Left colon (tissue), 2 donors: Measurements from ENCODE around the gene IL1F10. TPM values are rescaled to one million over a fixed set of nuclear protein-coding genes. Genes with fewer than 3 reads are reported as not detected.
A peak's percentile ranks its signal among the peaks of the same experiment; 100 is the strongest.
"Not testable (repeated sequence)": the region's sequence is repeated elsewhere in the genome, so short reads cannot be mapped to it uniquely, and the experiment has no call there.

ENCODE experiments used
- ATAC-seq: fragments of 200-7000 bp; cut with Tn5 transposase; one replicate; pipeline ENCODE4 v1.9.1; 2020; ENCODE audit warnings: mild to moderate bottlenecking, moderate library complexity
- DNase-seq, 2 donors: peaks; one replicate each; pipeline ENCODE4 v3.0.0-alpha.2; 2020
- intact Hi-C, 2 donors: fragments of 100-400 bp; cut with DNase I in 1 of 2; cut with micrococcal nuclease in 1 of 2; formaldehyde crosslinking; loops; one replicate each; pipeline versions ENCODE4 v1.11.2 to v1.14.0; 2022; cut with DNase I, micrococcal nuclease
- total RNA-seq, 2 donors: library from RNA; stranded (reverse); fragmentation: NEBNext Ultra II Directional; extraction: Animal tissue kit (Norgen Biotek cat#: 25700); gene quantifications; one replicate each; pipeline ENCODE4 v1.2.1, GENCODE V29; 2021
- donor health status: DM: no; HTN: no; CAD: no.
- donor health status: DM: yes; HTN: yes; CAD: no.

IL1F10 gene
- total RNA-seq, 2 donors from 2014 or later = not detected

DNA sequence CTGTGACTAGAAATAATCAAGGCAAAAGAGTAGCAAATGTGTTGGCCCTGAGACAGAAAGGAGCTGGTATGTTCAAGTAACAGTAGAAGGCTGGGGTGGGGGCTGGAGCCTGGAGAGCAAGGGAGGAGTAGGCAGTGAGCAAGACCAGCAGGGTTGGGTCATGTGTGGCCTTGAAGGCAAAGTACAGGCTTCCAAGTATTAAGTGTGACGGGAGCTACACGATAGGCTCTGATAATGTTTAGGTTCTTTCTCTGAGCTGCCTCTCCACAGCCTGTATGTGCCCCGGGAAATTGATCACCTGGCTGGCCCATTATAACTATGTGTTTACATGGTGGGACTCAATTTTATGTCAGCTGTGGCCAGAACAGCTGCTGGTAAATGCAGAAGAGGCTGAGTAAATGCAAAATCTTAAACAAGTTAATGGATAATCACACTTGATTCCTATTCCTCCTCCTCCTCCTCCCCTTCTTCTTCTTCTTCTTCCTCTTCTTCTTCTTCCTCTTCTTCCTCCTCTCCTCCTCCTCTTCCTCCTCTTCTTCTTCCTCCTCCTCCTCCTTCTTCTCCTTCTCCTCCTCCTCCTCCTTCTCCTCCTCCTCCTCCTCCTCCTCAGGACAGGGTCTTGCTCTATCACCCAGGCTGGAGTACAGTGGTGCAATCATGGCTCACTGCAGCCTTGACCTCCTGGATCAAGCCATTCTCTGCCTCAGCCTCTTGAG, 9.3 kb downstream of the IL1F10 start:
- intact Hi-C loops = no loop called here
- ATAC-seq (peak; percentile 37), DNase-seq (no peak)

DNA sequence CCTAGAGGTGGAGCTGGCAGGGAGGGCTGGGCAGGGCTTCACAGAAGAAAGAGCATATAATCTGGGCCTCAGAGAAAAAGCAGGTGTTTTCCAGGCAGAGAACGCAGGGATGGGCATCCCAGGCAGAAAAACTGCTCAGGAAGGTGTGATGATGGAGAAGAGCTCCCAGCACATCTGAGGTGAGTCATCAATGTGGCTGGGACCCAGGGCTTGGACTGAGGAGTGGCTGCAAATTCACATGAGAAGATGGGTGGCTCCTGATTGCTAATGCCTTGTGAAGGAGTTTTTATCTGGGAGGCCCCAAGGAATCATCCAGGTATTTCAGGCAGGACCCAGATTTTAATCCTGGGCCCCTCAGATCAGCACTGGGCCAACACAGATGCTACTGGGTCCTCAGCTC, 10.2 kb downstream of the IL1F10 start:
- ATAC-seq = no peak
- intact Hi-C loops = no loop called here
- no peak for DNase-seq

DNA sequence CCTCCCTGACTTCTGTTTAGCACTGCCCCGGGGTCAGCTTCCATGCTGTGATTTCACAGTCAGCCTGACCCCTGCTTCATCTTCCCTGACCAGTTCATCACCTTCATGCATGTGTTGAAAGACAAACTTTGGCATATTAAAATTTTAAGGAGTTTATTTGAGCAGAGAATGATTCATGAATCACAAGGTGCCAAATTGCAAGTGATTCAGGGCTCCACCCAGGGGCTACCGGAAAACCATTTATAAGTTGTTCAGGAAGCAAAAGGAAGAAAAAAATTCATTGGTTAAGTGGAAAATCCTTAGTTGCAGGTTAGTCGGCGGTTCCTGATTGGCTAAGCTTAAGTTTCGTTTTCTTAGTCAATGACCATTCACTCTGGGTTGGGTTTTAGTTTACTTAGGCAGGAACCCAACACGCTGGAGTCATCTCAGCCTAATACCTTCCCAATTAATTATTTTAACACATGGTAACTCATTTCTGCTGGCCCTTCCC, 10.6 kb downstream of the IL1F10 start:
- ATAC-seq (peak; percentile 50), DNase-seq (no peak)
- intact Hi-C loops = no loop called here

DNA sequence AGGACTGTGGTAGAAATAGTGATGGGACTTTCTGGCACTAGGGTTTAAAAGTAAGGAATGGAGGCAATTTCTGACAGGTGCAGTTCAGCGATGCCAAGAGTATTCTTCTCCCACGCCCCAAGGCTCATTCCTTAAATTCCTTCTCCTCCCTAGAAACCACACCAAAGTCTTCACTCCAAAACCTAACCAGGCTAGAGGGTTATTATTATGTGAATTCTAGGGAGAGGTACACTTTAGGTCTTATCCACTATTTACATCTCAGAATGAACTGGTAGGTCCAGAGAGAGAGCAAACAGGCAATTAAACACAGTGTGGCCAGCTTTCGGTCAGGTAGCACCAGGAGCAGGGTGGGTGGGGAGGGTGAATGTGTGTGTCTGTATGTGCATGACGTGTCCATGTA, 11.4 kb downstream of the IL1F10 start:
- DNase-seq (no peak), ATAC-seq (no peak)
- intact Hi-C loops = no loop called here

DNA sequence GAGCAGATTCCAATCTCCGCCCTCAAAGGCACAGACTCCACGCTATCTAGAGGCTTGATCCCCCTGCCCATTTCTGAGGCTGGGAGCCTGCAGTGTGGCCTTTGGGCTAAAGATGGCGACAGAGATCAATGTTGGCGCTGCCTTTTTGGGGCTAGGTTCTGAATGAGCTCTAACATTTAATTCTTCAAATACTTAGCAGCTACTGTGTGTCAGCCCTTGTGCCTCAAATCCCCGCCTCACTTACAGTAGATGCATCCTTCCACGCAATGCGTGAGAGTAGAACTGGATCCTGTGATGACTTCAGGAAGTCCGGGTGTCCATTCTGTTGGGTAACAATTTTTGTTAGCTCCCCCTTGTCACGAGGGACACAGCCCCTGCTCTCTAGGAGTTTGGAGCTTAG, 12.4 kb downstream of the IL1F10 start:
- ATAC-seq = peak; percentile 34
- intact Hi-C loops = no loop called here
- DNase-seq = peak in 1 of 2 donors; percentile 26

DNA sequence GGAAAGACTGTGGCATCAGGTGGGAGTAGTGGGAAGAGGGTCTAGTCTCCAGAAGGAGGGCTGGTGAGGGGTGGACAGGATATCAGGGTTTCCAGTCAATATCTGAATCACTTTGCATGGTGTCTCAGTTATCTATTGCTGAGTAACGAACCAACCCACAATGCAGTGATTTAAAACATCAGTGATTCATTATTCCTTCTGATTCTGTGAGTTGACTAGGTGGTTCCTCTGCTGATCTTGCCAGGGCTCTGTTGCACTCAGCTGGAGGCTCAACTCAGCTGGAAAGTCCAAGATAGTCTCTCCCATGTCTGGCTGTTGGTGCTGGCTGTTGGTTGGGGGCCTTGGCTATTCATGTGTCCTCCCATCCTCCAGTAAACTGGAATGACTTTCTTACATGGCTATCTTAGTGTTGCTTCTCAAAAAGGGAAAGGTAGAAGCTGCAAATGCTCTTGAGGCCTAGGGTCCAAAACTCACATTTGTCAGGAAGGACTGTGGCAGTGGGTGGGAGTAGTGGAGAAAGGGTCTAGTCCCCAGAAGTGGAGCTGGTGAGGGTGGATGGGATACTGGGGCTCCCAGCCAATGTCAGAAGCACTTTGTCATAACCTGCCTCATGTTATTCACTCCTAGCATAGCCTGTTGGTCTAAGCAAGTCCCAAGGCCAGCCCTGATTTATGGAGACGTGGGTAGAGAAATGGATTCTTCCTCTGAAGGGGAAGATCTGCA, 13.9 kb downstream of the IL1F10 start:
- DNase-seq (no peak), ATAC-seq (no peak)
- intact Hi-C loops = no loop called here

DNA sequence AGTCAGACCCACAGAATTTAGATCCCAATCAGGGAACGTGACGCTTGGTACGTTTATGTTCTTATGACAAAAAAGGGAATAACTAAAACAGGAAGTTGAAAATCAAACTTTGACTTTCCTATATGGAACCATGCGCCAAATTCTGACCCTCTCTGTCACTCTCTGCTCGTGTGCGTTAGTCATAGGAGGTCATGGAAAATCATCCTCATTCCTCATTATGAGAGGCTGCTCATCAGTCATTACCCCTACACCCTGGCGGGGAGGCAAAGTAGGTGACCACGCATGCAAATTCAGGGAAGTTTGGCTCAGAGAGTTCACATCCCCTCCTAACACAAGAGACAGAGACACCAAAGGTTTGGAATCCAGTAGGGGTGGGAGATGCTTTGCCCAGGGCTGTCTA, 15.5 kb downstream of the IL1F10 start:
- intact Hi-C loops = no loop called here
- ATAC-seq (no peak), DNase-seq (no peak)

GRCh38 chr2:113084249-113085000, 16.7 kb downstream of the IL1F10 start:
- intact Hi-C loops = no loop called here
- DNase-seq (no peak), ATAC-seq (peak; percentile 78)

- intact Hi-C loops = no loop called here
These were observed 17.8 kb downstream of the IL1F10 start for GRCh38 chr2:113085542-113085941.

DNA sequence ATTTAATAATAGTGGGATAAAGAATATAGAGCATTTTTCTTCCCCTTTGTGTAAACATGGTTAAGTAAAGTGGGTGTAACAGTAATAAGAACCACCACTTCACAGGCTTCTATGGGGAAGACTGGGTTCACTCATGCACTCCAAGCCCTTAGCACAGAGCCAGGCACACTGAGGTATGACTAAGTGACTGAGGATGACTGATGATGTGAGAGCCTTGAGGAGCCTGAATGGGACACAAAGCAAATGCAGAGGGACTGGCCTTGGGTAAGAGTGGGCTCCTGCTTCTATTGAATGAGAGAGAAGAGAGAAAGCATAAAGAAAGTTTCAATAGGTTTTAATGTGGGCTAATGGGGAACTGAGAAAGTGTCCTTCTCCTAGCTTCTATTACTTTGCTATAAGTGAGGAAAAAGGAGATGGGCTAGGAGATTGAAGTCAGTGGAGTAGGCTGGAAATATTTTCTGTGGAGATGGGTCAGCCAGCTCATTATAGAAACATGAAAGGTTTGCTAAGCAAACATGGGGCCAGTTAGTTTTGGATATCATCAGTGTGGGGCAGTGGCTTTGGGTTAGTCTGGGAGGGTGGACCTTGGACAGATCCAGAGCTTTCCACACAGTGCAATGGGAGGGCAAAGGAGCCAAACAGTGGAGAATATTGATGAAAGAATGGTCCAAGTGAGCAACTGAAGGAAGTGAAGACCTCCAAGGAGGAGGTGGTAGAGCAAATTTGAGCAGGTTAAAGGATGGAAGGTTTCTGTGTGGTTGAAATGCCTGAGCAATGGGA, 20.6 kb downstream of the IL1F10 start:
- no peak for DNase-seq
- ATAC-seq = no peak
- intact Hi-C loops = no loop called here

More at GRCh38 chr2:113085542-113085941, 17.8 kb downstream of the IL1F10 start:
- no peak for ATAC-seq
- no peak for DNase-seq

DNA sequence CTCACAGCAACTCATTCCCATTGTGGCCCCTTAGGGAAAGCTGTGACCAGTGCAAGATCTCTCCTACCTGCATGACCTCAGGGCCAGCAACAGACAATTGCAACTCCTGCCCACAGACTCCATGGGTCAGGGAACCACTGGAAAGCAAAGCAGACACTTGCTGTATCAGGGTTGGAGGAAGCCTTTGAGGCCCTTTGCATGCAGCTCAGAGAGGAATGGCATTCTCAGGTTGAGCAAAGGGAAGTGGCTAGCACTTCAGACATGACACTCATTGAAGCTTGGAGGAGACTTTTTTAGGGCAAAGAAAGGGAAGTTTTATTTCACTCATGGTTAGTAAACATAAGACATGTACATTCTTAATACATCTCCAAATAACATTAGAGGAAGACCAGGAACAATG, 22.1 kb downstream of the IL1F10 start:
- DNase-seq = no peak
- ATAC-seq = no peak
- intact Hi-C loops = no loop called here

DNA sequence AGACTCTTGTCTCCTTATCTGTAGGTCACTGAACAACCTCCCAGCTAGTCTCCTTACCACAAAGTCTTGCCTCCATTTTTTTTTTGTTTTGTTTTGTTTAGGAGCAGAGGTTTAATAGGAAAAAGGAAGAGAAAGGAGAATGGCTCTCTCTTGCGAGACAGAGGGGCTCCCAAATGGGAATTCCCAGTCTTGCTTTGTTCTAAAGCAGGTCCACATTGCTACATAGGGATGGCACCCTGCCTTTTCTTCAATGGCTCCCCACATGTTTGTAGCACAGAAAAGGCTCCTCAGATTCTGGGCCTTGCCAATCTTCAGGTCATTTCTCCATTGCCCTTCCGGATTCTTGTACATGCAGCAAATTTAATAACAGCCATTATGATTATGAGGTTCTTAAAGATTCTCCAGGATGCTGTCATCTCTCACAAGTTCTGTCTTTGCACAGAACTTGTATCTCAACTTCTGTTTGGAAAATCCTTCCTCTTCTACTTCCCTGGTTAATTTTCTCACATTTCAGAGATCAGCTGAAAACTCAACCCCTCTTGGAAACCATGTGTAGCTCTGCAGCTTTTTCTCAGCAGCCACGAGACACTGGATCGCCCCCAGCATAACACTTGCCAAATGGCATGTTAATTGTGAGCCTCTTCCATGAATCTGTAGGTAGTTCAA, 23.6 kb downstream of the IL1F10 start:
- no peak for ATAC-seq
- intact Hi-C loops = no loop called here
- DNase-seq = no peak

DNA sequence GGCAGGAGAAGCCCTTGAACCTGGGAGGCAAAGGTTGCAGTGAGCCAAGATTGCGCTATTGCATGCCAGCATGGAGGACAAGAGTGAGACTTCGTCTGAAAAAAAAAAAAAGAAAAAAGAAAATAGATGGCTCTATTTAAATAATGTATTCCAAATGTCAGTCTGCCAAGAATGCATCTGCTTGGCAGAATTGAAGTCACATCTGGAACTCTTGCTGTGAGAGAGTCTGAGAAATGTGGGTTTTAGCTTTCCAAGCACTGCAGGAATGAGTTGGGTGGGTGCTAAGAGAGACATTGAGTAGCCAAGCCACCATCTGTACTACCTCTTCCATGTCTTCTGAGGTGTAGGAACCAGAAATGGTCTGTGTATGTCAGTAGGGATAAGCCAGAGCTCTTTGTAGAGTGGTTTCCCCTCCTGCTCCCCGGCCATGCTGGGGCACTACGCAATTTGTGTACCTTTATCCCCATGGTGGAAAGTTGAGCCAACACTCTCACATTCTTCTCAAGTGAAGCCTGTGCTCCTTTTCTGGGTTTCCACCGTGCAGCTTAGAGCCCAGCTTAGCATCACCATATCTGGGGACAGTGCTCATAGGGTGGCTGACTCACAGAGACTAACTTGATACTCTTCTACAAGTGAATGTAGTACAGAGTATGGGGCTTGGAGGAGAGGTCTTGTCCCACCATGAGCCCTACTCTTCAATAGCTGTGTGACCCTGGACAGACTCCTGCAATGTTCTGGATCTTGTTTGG, 25.3 kb downstream of the IL1F10 start:
- DNase-seq (no peak), ATAC-seq (no peak)
- intact Hi-C loops = no loop called here

- ATAC-seq (no peak), DNase-seq (no peak)
- intact Hi-C loops = no loop called here
These were observed 25.8 kb downstream of the IL1F10 start for GRCh38 chr2:113093613-113093977.

- not testable (repeated sequence) for ATAC-seq
These were observed 28.5 kb downstream of the IL1F10 start for GRCh38 chr2:113096306-113096705.

DNA sequence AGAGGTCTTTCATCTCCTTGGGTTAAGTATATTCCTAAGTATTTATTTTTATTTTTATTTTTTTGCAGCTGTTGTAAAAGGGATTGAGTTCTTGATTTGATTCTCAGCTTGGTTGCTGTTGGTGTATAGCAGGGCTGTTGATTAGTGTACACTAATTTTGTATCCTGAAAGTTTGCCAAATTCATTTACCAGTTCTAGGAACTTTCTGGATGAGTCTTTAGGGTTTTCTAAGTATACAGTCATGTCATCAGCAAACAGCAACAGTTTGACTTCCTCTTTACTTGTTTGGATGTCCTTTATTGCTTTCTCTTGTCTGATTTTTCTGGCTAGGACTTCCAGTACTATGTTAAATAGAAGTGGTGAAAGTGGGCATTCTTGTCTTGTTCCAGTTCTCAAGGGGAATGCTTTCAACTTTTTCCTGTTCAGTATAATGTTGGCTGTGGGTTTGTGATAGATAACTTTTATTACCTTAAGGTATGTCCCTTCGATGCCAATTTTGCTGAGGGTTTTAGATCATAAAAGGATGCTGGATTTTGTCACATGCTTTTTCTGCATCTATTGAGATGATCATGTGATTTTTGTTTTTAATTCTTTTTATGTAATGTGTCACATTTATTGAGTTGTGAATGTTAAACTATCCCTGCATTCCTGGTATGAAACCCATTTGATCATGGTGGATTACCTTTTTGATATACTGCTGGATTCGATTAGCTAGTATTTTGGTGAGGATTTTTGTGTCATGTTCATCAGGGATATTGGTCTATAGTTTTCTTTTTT, 29.3 kb downstream of the IL1F10 start:
- DNase-seq, intact Hi-C loops, ATAC-seq: not testable (repeated sequence)

More at GRCh38 chr2:113096306-113096705, 28.5 kb downstream of the IL1F10 start:
- intact Hi-C loops, DNase-seq: not testable (repeated sequence)

DNA sequence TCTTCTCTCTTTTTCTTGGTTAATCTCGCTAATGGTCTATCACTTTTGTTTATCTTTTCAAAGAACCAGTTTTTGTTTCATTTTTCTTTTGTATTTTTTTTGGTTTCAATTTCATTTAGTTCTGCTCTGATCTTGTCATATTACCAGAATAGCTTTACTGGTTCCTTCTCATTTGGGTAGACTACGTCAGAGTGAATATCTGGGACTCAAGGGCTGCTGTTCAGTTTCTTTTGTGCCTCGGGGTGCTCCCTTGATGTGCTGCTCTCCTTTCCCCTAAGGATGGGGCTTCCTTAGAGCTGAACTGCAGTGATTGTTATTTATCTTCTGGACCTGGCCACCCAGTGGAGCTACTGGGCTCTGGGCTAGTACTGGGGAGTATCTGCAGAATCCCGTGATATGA, 30.3 kb downstream of the IL1F10 start:
- no peak for DNase-seq
- ATAC-seq = no peak

More for the DNA sequence above, 30.3 kb downstream of the IL1F10 start:
- intact Hi-C loops = no loop called here
